ENCODE measurements around the gene KLHL14.

KLHL14 gene

DNA sequence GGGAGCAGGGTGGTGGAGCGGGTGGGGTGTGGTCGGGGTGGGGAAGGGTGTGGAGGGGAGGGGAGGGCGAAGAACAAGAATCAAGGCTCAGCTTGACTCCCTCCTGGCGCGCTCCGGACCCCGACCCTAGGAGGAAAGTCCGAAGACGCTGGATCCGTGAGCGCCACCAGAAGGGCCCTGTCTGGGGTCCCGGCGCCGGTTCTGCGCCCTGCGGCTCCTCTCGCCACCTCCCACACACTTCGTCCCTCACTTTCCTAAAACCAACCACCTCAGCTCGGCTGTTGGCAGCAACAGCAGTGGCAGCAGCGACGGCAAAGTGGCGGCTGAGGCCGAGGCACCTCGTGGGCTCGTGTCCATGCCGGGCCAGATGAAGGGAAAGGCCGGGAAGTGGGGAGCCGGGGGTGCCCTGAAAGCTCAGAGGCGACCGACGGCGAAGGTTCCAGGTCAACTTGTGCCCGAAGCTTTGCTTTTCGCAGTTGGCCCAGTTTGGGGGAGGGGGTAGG lies 2.1 kb downstream of the KLHL14 start:
- Histone ChIP-seq H3K36me3 (no peaks in the 10 kb centered on the region), H3K4me1 (peaks cover 50% of the 10 kb centered on the region), H4K20me1 (no peaks in the 10 kb centered on the region), H3K4me2 (peak overlapping the region; percentile 91), H3K4me3 (peak overlapping the region; percentile 72), H3K27me3 (peaks cover 36% of the 10 kb centered on the region), H3K9ac (peak overlapping the region; percentile 71), H3K9me3 (no peaks in the 10 kb centered on the region), H3K27ac (peak overlapping the region; percentile 49)
- no peak for TF ChIP-seq Cebpa-rat (IDR thresholded peaks at IDR 0.05)

DNA sequence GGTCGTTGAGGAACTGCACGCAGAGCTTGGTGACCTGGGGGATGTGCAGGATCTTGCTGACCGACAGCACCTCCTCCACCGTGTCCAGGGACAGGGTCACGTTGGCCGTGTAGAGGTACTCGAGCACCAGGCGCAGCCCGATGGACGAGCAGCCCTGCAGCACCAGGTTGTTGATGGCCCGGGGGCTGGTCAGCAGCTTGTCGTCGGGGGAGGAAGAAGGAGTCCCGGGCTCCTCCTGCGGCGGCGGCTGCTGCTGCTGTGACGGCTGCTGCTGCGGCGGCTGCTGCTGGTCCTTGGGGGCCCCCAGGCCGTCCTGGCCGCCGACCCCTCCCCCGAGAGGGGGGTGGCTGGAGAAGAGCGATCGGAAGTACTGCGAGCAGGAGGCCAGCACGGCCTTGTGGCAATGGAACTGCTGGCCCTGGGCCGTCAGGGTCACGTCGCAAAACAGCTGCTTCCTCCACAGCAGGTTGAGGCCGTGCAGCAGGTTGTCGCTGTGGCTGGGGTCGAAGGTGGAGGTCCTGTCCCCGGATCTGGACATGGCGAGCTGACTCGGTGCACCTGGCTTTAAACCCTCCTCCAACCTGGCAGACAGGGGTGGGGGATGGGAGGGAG lies 2.7 kb downstream of the KLHL14 start:
- Histone ChIP-seq H3K9ac (no peak overlapping the region), H3K36me3 (no peaks in the 10 kb centered on the region), H3K4me2 (peak overlapping the region; percentile 91), H3K27me3 (peaks cover 36% of the 10 kb centered on the region), H4K20me1 (no peaks in the 10 kb centered on the region), H3K9me3 (no peaks in the 10 kb centered on the region), H3K4me1 (peaks cover 50% of the 10 kb centered on the region), H3K4me3 (peak overlapping the region; percentile 72), H3K27ac (no peak overlapping the region)
- no peak for TF ChIP-seq Cebpa-rat (IDR thresholded peaks at IDR 0.05)

DNA sequence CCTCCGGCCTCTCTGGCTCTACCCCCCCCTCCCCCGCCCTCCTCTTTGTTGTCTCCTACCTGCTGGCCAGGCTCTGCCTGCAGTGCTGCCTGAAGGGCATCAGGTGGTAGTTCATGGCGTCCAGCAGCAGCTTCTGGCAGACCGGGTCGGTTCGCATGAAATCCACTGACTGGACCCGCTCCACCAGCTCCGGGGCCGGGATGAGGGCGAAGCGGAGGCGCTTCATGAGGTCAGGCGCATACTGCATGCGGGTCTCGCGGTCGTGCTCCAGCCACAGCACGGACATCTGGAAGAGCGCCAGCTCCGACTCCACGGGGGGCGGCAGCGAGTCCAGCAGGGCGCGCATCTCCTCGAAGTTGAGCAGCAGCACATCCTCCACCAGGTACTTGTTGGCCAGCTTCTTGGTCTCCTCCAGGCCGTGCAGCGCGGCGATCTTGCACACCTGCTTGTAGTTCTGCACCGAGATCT lies 3.2 kb downstream of the KLHL14 start:
- no peaks in the 10 kb centered on the region for H3K36me3 ChIP-seq
- no peaks in the 10 kb centered on the region for H4K20me1 ChIP-seq
- no peak for TF ChIP-seq Cebpa-rat (IDR thresholded peaks at IDR 0.05)
- no peak overlapping the region for H3K9ac ChIP-seq
- H3K27me3 ChIP-seq, result peaks cover 36% of the 10 kb centered on the region
- no peak overlapping the region for H3K27ac ChIP-seq
- peak overlapping the region; percentile 72 for H3K4me3 ChIP-seq
- H3K9me3 ChIP-seq, result no peaks in the 10 kb centered on the region
- H3K4me2 ChIP-seq, result peak overlapping the region; percentile 91
- peaks cover 46% of the 10 kb centered on the region for H3K4me1 ChIP-seq

DNA sequence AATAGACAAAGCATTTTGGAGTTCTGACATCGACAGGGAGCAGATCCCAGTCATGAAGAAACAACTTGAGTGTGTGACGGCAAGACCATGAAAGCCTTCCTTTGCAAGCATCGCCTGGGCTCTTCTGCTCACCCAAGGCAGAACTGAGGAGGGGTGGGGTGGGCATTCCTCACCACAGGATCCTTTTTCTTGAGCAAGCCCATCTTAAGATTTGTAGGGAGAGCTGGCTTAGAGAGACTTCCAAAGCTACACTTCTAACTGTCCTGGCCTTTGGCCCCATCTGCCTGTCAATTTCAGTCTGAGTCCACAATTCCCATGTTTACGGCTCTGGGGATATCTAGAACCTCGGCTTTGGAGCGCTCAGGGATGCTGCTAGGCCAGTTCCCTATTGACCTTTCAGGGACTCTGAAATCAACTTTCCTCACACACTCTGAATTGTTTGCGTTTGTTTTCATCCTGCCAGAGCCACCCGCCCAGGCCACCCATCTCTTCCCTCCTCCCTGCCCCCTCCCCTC lies 3.7 kb downstream of the KLHL14 start:
- H3K27ac ChIP-seq, result no peak overlapping the region
- H3K27me3 ChIP-seq, result peaks cover 36% of the 10 kb centered on the region
- H3K36me3 ChIP-seq, result no peaks in the 10 kb centered on the region
- H3K4me3 ChIP-seq, result peak overlapping the region; percentile 49
- H3K4me1 ChIP-seq, result peaks cover 41% of the 10 kb centered on the region
- no peaks in the 10 kb centered on the region for H4K20me1 ChIP-seq
- no peak for TF ChIP-seq Cebpa-rat (IDR thresholded peaks at IDR 0.05)
- H3K9me3 ChIP-seq, result no peaks in the 10 kb centered on the region
- H3K4me2 ChIP-seq, result peak overlapping the region; percentile 91
- H3K9ac ChIP-seq, result no peak overlapping the region

DNA sequence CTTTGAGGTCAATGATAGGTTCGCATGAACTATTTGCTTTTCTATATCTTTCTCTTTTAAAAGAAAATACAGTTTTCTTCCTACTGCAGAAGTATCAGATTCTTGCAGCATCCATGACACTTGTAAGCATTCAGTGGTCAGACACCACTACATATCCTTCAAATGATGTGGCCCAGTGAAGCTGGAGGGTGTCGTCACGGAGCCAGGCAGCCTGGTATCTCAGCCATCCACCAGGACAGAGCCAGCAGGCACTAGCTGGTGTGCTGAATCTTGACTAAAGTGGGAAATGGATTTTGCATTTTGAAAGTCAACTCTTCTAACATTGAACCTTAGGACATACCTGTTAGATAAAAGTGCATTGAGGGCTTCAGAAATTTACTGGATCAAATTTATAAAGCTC lies 5.4 kb downstream of the KLHL14 start:
- Histone ChIP-seq H3K27ac (no peak overlapping the region), H3K4me2 (no peak overlapping the region), H4K20me1 (no peaks in the 10 kb centered on the region), H3K27me3 (peaks cover 36% of the 10 kb centered on the region), H3K9ac (no peak overlapping the region), H3K36me3 (no peaks in the 10 kb centered on the region), H3K4me3 (no peak overlapping the region), H3K4me1 (peaks cover 26% of the 10 kb centered on the region), H3K9me3 (no peaks in the 10 kb centered on the region)
- no peak for TF ChIP-seq Cebpa-rat (IDR thresholded peaks at IDR 0.05)

DNA sequence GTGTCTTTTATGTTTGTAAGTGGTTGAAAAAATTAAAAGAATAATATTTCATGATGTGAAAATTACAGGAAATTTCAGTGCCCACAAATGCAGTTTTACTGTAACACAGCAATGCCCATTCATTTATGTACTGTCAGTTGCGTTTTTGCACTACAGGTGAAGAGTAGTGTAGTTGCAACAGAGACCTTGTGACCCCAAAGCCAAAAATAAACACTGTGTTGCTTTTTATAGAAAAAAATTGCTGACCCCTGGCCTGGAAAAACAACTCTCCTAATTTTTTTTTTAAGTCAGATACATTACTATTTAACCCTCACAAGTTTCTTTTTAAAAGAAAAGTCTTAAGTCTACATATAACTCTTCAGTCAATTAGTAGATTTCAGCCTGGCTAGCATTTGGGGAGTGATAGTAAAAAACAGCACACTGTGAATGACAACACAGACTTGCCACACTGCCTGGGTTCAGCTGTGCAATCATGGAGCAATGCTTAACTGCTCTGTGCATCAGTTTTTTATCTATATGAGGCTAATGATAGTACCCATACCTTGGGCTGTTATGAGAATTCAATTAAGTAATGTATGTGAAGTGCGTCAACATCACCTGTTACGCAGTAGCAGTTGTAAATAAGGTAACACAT lies 8.1 kb downstream of the KLHL14 start:
- Histone ChIP-seq H3K9me3 (no peaks in the 10 kb centered on the region), H3K9ac (no peak overlapping the region), H4K20me1 (no peaks in the 10 kb centered on the region), H3K27me3 (peaks cover 22% of the 10 kb centered on the region), H3K4me1 (peaks cover 33% of the 10 kb centered on the region), H3K36me3 (no peaks in the 10 kb centered on the region), H3K4me2 (no peak overlapping the region), H3K4me3 (no peak overlapping the region), H3K27ac (no peak overlapping the region)
- no peak for TF ChIP-seq Cebpa-rat (IDR thresholded peaks at IDR 0.05)

DNA sequence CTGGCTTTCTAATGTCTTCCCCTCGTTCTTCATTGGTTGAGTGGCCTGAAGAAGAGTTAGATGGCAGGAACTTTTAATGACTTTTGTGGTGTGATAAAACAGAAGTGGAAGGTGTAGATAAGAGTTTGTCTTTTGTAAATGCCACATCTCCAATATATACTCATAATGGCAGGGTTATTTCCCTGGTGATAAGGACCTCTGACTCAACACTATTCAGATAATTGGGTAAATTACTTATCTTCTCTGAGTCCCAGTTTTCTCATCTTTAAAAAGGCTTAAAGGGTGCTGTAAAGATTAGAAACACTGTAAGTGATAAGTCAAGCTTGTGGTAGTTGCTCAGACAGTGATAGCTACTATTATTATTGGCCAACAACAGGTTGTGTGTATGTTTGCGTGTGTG lies 9.5 kb downstream of the KLHL14 start:
- H3K27me3 ChIP-seq, result peaks cover 9% of the 10 kb centered on the region
- H3K4me3 ChIP-seq, result no peak overlapping the region
- no peaks in the 10 kb centered on the region for H4K20me1 ChIP-seq
- no peaks in the 10 kb centered on the region for H3K9me3 ChIP-seq
- H3K27ac ChIP-seq, result no peak overlapping the region
- H3K36me3 ChIP-seq, result no peaks in the 10 kb centered on the region
- no peak for TF ChIP-seq Cebpa-rat (IDR thresholded peaks at IDR 0.05)
- peaks cover 31% of the 10 kb centered on the region for H3K4me1 ChIP-seq
- H3K4me2 ChIP-seq, result no peak overlapping the region
- H3K9ac ChIP-seq, result no peak overlapping the region

DNA sequence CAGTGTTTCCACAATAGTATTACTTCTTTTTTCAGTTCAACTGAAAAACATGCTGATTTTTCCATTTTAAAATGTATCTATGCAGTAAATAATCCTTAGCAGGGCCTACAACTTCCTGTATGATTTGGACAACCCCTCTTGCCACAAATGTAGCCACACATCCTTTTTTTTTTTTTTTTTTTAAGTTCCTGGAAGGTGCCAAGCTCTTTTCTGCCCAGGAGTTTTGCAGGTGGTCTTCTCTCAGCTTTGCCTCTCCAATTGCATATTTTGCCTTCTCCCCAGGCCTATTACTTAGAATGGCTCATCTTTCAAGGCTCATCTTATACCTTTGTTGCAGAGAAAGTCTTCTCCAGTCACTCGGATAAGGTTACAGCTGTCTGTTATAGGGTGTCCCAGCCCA lies 11.6 kb downstream of the KLHL14 start:
- Histone ChIP-seq H3K9ac (no peak overlapping the region), H3K36me3 (no peaks in the 10 kb centered on the region), H3K4me1 (peaks cover 38% of the 10 kb centered on the region), H3K4me3 (no peak overlapping the region), H3K9me3 (no peaks in the 10 kb centered on the region), H3K27me3 (no peaks in the 10 kb centered on the region), H3K27ac (no peak overlapping the region), H4K20me1 (no peaks in the 10 kb centered on the region), H3K4me2 (peak overlapping the region; percentile 59)
- no peak for TF ChIP-seq Cebpa-rat (IDR thresholded peaks at IDR 0.05)

DNA sequence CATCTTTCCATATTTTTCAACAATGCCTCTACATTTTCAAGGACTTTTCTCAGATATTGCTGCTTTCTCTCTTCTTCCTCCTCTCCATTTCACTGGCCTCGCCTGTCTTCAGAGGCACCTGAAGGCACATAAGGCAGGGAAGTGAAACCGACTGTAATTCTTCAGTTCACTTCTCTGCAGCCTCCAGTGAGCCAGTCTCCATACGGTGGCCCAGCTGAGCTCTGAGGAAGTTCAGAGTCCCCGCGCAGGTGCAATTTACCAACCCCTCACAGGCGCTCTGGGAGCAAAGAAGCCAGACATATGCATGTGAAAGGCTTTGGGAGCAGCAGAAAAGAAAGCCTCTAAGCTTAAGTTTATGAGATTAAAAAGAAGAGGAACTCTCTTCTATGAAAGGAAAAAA lies 12.4 kb downstream of the KLHL14 start:
- H3K4me2 ChIP-seq, result peak overlapping the region; percentile 59
- H3K27ac ChIP-seq, result no peak overlapping the region
- TF ChIP-seq Cebpa-rat (IDR thresholded peaks at IDR 0.05), result no peak
- H3K9ac ChIP-seq, result no peak overlapping the region
- H3K4me1 ChIP-seq, result peaks cover 38% of the 10 kb centered on the region
- no peaks in the 10 kb centered on the region for H3K27me3 ChIP-seq
- H3K36me3 ChIP-seq, result no peaks in the 10 kb centered on the region
- H3K4me3 ChIP-seq, result no peak overlapping the region
- no peaks in the 10 kb centered on the region for H3K9me3 ChIP-seq
- H4K20me1 ChIP-seq, result no peaks in the 10 kb centered on the region

DNA sequence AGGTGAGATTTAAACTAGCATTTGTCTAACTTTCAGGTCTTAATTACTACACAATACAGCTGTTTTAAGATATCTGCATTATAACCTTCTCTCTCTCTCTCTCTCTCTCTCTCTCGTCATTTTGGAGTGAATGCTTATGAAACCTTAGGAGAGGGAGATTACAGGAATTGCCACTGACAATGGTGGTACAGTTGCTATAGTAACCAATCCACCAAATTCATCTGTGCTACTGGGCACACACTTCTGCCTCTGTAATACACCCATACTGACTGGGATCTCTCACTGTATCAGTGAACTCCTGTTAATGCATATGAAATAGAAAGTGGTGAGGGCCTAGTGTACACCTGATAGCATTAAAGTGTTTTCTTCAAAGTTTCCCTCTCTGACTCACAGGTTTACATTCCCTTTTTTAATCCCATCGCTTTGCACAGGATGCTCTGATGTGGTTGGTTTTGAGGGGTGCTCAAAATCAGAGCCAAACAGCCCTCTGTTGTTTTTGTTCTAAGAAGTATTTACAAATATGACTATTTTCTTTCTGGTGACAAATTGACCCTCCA lies 13.1 kb downstream of the KLHL14 start:
- Histone ChIP-seq H3K27ac (no peak overlapping the region), H3K4me2 (peak overlapping the region; percentile 59; the same call in 1 of the 2 replicates), H3K36me3 (no peaks in the 10 kb centered on the region), H3K27me3 (no peaks in the 10 kb centered on the region), H3K9ac (no peak overlapping the region), H3K4me1 (peaks cover 38% of the 10 kb centered on the region), H4K20me1 (no peaks in the 10 kb centered on the region), H3K4me3 (no peak overlapping the region), H3K9me3 (no peaks in the 10 kb centered on the region)
- no peak for TF ChIP-seq Cebpa-rat (IDR thresholded peaks at IDR 0.05)

All from BLaER1 (cell line).